HL-60 (cell line): ENCODE measurements around the gene MYOCD.

Experiments used
- DNase-seq, 2 experiments: peaks; one replicate each; pipeline ENCODE4 v3.0.0-alpha.2; 2010 to 2020; ENCODE audit warnings: low read depth in 1 of 2, low spot score in 1 of 2
- H3K27ac ChIP-seq: fragments of 250-450 bp; sonication (Bioruptor Pico); replicated peaks from 2 replicates; pipeline ENCODE4 v1.5.1; 2020; ENCODE audit warnings: mild to moderate bottlenecking, moderate library complexity
- H3K27me3 ChIP-seq: fragments of 250-450 bp; sonication (Bioruptor Pico); 2 replicates; pipeline ENCODE4 v1.5.1; 2021; ENCODE audit warnings: mild to moderate bottlenecking, moderate library complexity; ENCODE audit not compliant: insufficient read depth, poor library complexity, severe bottlenecking
- H3K4me3 ChIP-seq: replicated peaks from 2 replicates; pipeline ENCODE4 v1.5.1; 2011; ENCODE audit warnings: mild to moderate bottlenecking, control low read depth, low read length; ENCODE audit not compliant: insufficient read depth
- GABPA ChIP-seq: IDR thresholded peaks from 2 replicates; pipeline ENCODE4 v1.6.1; 2012; ENCODE audit warnings: low read depth
- POLR2AphosphoS5 ChIP-seq: IDR thresholded peaks from 2 replicates; pipeline ENCODE4 v1.6.1; 2012; ENCODE audit warnings: low read depth
- SPI1 ChIP-seq: IDR thresholded peaks from 2 replicates; pipeline ENCODE4 v1.6.1; 2012; ENCODE audit warnings: low read depth, mild to moderate bottlenecking, borderline replicate concordance
- TF ChIP-seq, protein P1 (sequence below): IDR thresholded peaks from one replicate; pipeline ENCODE4 v1.5.1; 2011; ENCODE audit warnings: low read length, control low read depth, inconsistent platforms; ENCODE audit not compliant: insufficient read depth
- TF ChIP-seq, protein P2 (sequence below): IDR thresholded peaks from 2 replicates; pipeline ENCODE4 v1.6.1; 2012; ENCODE audit warnings: low read depth; ENCODE audit not compliant: insufficient replicate concordance

Gene MYOCD

DNA sequence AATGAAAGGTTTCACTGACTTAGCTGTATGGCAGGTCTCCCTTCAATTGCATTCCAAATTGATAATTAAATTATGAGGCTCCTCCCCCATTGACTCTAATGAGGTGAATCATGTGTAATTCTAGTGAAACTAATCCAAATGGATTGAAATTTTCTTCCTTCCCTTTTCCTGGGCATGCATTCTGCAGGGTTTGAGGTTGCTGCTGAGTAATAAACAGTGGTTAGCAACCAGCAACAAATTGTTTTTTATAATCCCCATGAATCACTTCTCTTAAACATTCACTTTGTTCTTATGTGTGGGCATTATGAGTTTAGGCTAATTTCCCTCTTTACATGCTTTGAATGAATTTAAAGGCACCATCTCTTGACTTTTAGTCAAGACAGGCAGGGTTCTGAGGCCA is 43.4 kb downstream of the MYOCD start:
- Histone ChIP-seq H3K27ac (no peak overlapping the region), H3K27me3 (no peaks in the 10 kb centered on the region), H3K4me3 (no peak overlapping the region)
- DNase-seq, result no peak
- TF ChIP-seq SPI1 (no peak), GABPA (no peak), POLR2AphosphoS5 (no peak)
- TF ChIP-seq, protein P1, sequence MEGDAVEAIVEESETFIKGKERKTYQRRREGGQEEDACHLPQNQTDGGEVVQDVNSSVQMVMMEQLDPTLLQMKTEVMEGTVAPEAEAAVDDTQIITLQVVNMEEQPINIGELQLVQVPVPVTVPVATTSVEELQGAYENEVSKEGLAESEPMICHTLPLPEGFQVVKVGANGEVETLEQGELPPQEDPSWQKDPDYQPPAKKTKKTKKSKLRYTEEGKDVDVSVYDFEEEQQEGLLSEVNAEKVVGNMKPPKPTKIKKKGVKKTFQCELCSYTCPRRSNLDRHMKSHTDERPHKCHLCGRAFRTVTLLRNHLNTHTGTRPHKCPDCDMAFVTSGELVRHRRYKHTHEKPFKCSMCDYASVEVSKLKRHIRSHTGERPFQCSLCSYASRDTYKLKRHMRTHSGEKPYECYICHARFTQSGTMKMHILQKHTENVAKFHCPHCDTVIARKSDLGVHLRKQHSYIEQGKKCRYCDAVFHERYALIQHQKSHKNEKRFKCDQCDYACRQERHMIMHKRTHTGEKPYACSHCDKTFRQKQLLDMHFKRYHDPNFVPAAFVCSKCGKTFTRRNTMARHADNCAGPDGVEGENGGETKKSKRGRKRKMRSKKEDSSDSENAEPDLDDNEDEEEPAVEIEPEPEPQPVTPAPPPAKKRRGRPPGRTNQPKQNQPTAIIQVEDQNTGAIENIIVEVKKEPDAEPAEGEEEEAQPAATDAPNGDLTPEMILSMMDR, result no peak
- TF ChIP-seq, protein P2, sequence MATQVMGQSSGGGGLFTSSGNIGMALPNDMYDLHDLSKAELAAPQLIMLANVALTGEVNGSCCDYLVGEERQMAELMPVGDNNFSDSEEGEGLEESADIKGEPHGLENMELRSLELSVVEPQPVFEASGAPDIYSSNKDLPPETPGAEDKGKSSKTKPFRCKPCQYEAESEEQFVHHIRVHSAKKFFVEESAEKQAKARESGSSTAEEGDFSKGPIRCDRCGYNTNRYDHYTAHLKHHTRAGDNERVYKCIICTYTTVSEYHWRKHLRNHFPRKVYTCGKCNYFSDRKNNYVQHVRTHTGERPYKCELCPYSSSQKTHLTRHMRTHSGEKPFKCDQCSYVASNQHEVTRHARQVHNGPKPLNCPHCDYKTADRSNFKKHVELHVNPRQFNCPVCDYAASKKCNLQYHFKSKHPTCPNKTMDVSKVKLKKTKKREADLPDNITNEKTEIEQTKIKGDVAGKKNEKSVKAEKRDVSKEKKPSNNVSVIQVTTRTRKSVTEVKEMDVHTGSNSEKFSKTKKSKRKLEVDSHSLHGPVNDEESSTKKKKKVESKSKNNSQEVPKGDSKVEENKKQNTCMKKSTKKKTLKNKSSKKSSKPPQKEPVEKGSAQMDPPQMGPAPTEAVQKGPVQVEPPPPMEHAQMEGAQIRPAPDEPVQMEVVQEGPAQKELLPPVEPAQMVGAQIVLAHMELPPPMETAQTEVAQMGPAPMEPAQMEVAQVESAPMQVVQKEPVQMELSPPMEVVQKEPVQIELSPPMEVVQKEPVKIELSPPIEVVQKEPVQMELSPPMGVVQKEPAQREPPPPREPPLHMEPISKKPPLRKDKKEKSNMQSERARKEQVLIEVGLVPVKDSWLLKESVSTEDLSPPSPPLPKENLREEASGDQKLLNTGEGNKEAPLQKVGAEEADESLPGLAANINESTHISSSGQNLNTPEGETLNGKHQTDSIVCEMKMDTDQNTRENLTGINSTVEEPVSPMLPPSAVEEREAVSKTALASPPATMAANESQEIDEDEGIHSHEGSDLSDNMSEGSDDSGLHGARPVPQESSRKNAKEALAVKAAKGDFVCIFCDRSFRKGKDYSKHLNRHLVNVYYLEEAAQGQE, result no peak

DNA sequence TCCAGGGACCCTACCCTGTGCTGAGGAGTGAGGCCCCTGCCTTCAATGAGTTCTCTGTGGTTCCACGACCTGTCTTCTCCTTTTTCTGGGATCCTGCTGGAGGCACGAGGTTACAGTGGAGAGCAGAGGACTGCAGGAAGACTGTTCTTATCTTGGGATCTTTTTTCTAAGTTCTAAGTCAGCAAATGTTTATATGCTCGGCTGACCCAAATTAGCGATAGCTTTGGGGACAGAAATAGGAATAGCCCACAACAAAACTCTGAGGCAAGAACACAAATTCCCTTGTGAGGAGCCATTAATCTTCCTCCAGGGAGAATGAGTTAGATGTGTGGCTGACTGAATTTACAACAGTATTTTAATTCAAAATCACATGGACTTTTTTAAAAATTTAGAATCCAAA is 46.7 kb downstream of the MYOCD start:
- Histone ChIP-seq H3K27ac (no peak overlapping the region), H3K27me3 (no peaks in the 10 kb centered on the region), H3K4me3 (no peak overlapping the region)
- TF ChIP-seq POLR2AphosphoS5 (no peak), GABPA (no peak), SPI1 (no peak)
- TF ChIP-seq, protein P1, result no peak
- TF ChIP-seq, protein P2, result no peak
- DNase-seq, result no peak

DNA sequence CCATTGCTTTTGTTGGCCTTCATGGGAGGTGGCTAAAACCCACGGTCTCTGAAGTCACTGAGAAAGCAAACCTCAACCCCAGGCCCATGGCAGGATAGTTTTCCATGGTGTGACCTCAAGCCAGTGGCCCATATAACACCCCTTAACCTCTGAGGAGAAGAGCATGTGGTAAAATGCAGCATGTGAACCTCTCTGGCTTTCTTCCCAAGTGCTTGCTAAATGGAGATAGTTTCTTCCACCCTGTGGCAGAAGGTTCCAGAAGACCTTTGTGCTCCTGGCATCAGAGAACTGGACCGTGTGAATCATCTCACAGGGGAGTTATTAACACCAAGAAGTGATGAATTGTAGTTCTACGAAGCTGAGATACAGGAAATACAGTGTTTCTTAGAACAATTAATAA is 47.3 kb downstream of the MYOCD start:
- no peak overlapping the region for H3K4me3 ChIP-seq
- H3K27ac ChIP-seq, result no peak overlapping the region
- no peaks in the 10 kb centered on the region for H3K27me3 ChIP-seq
- no peak for DNase-seq
- TF ChIP-seq, protein P1, result no peak
- TF ChIP-seq GABPA, result no peak
- TF ChIP-seq POLR2AphosphoS5, result no peak
- TF ChIP-seq, protein P2, result no peak
- TF ChIP-seq SPI1, result no peak
